H9 (cell line): ENCODE results near the gene FFAR1. TPM values are rescaled to one million over a fixed set of nuclear protein-coding genes. Genes with fewer than 3 reads are reported as not detected.

Source experiments
- DNase-seq: peaks from one replicate; pipeline ENCODE4 v3.0.0-alpha.2; 2017
- H2AFZ ChIP-seq: one replicate; pipeline ENCODE4 v1.6.1; 2013; ENCODE audit warnings: mild to moderate bottlenecking, low read length, control low read depth, moderate library complexity
- H2AK5ac ChIP-seq: 2 replicates; pipeline ENCODE4 v1.6.1; 2013; ENCODE audit warnings: low read length, control low read depth, mixed read lengths; ENCODE audit not compliant: insufficient read length
- H2BK120ac ChIP-seq: one replicate; pipeline ENCODE4 v1.6.1; 2013; ENCODE audit warnings: low read depth, mild to moderate bottlenecking, low read length, control low read depth, inconsistent platforms; ENCODE audit not compliant: poor library complexity, severe bottlenecking
- H2BK12ac ChIP-seq: 2 replicates; pipeline ENCODE4 v1.6.1; 2013; ENCODE audit warnings: low read length, control low read depth, mixed read lengths, low read depth; ENCODE audit not compliant: insufficient read length
- H2BK15ac ChIP-seq: 2 replicates; pipeline ENCODE4 v1.6.1; 2013; ENCODE audit warnings: low read depth, low read length, control low read depth
- H2BK20ac ChIP-seq: one replicate; pipeline ENCODE4 v1.6.1; 2013; ENCODE audit warnings: low read depth, mild to moderate bottlenecking, low read length, control low read depth, inconsistent platforms; ENCODE audit not compliant: poor library complexity, severe bottlenecking
- H2BK5ac ChIP-seq: 2 replicates; pipeline ENCODE4 v1.6.1; 2013; ENCODE audit warnings: low read length, control low read depth, mixed read lengths; ENCODE audit not compliant: insufficient read length
- H3K14ac ChIP-seq: 2 replicates; pipeline ENCODE4 v1.6.1; 2013; ENCODE audit warnings: low read length, control low read depth; ENCODE audit not compliant: insufficient read depth
- H3K18ac ChIP-seq: 2 replicates; pipeline ENCODE4 v1.6.1; 2013; ENCODE audit warnings: low read depth, mild to moderate bottlenecking, mixed read lengths, low read length, control low read depth; ENCODE audit not compliant: insufficient read length
- H3K23ac ChIP-seq: 2 replicates; pipeline ENCODE4 v1.6.1; 2013; ENCODE audit warnings: low read length, control low read depth, mixed read lengths, low read depth; ENCODE audit not compliant: insufficient read length
- H3K23me2 ChIP-seq: 2 replicates; pipeline ENCODE4 v1.6.1; 2013; ENCODE audit warnings: low read depth, mild to moderate bottlenecking, mixed read lengths, low read length, control low read depth; ENCODE audit not compliant: insufficient read length, poor library complexity, severe bottlenecking
- H3K27ac ChIP-seq: 2 replicates; pipeline ENCODE4 v1.5.1; 2013; ENCODE audit warnings: low read length, control low read depth, mixed read lengths, low read depth; ENCODE audit not compliant: insufficient read length
- H3K27me3 ChIP-seq: 2 replicates; pipeline ENCODE4 v1.6.1; 2013; ENCODE audit warnings: low read length, control low read depth, inconsistent platforms; ENCODE audit not compliant: insufficient read depth
- H3K4ac ChIP-seq: 2 replicates; pipeline ENCODE4 v1.6.1; 2013; ENCODE audit warnings: low read depth, mild to moderate bottlenecking, control low read depth, inconsistent platforms, low read length, moderate library complexity
- H3K4me1 ChIP-seq: 2 replicates; pipeline ENCODE4 v1.6.1; 2013; ENCODE audit warnings: low read length, control low read depth, inconsistent platforms; ENCODE audit not compliant: insufficient read depth
- H3K4me2 ChIP-seq: 2 replicates; pipeline ENCODE4 v1.6.1; 2013; ENCODE audit warnings: low read length, control low read depth, mixed read lengths; ENCODE audit not compliant: insufficient read length, insufficient read depth
- H3K56ac ChIP-seq: 2 replicates; pipeline ENCODE4 v1.6.1; 2013; ENCODE audit warnings: low read depth, mild to moderate bottlenecking, mixed read lengths, low read length, control low read depth; ENCODE audit not compliant: insufficient read length
- H3K79me1 ChIP-seq: 2 replicates; pipeline ENCODE4 v1.6.1; 2013; ENCODE audit warnings: low read depth, mild to moderate bottlenecking, moderate library complexity, low read length, control low read depth, inconsistent platforms; ENCODE audit not compliant: insufficient read depth, poor library complexity, severe bottlenecking
- H3K79me2 ChIP-seq: 2 replicates; pipeline ENCODE4 v1.6.1; 2013; ENCODE audit warnings: low read length, control low read depth, inconsistent platforms; ENCODE audit not compliant: insufficient read depth
- H3K9ac ChIP-seq: 2 replicates; pipeline ENCODE4 v1.6.1; 2013; ENCODE audit warnings: low read length, control low read depth, mixed read lengths; ENCODE audit not compliant: insufficient read length; ENCODE audit errors: extremely low read depth
- H3K9me3 ChIP-seq: one replicate; pipeline ENCODE4 v1.6.1; 2013; ENCODE audit warnings: low read depth, low read length, inconsistent platforms; ENCODE audit not compliant: control insufficient read depth
- H3T11ph ChIP-seq: one replicate; pipeline ENCODE4 v1.6.1; 2013; ENCODE audit warnings: mild to moderate bottlenecking, low read length, control low read depth, inconsistent platforms
- H4K20me1 ChIP-seq: one replicate; pipeline ENCODE4 v1.6.1; 2013; ENCODE audit not compliant: control insufficient read depth, insufficient read length, insufficient read depth
- H4K5ac ChIP-seq: 2 replicates; pipeline ENCODE4 v1.6.1; 2013; ENCODE audit warnings: low read depth, mild to moderate bottlenecking, mixed read lengths, low read length, control low read depth; ENCODE audit not compliant: insufficient read length
- H4K8ac ChIP-seq: replicated peaks from 2 replicates; pipeline ENCODE4 v1.6.1; 2013; ENCODE audit warnings: low read length, control low read depth, mixed read lengths, low read depth; ENCODE audit not compliant: insufficient read length
- H4K91ac ChIP-seq: 2 replicates; pipeline ENCODE4 v1.6.1; 2013; ENCODE audit warnings: low read depth, mild to moderate bottlenecking, moderate library complexity, mixed read lengths, low read length, control low read depth; ENCODE audit not compliant: insufficient read length
- H3K27ac Mint-ChIP-seq, 3 experiments: 2 replicates in 2 of 3; 3 replicates in 1 of 3; pipeline ENCODE4 v1.8.0; 2020 to 2021; ENCODE audit warnings: mixed read lengths in 3 of 3, mild to moderate bottlenecking in 1 of 3, moderate library complexity in 1 of 3
- H3K27me3 Mint-ChIP-seq: 2 replicates; pipeline ENCODE4 v1.8.0; 2021; ENCODE audit warnings: low read depth, mild to moderate bottlenecking, moderate library complexity, mixed read lengths
- H3K36me3 Mint-ChIP-seq, 3 experiments: 2 replicates in 2 of 3; 3 replicates in 1 of 3; pipeline ENCODE4 v1.8.0; 2020 to 2021; ENCODE audit warnings: low read depth in 3 of 3, mixed read lengths in 3 of 3; ENCODE audit not compliant: insufficient read depth in 1 of 3
- H3K4me1 Mint-ChIP-seq, 2 experiments: 2 replicates each; pipeline ENCODE4 v1.8.0; 2020; ENCODE audit warnings: mixed read lengths in 2 of 2
- H3K4me3 Mint-ChIP-seq, 2 experiments: 2 replicates in 1 of 2; 3 replicates in 1 of 2; pipeline ENCODE4 v1.8.0; 2020 to 2021; ENCODE audit warnings: mild to moderate bottlenecking in 2 of 2, mixed read lengths in 2 of 2, moderate library complexity in 1 of 2
- H3K9me3 Mint-ChIP-seq, 2 experiments: 2 replicates in 1 of 2; 3 replicates in 1 of 2; pipeline ENCODE4 v1.8.0; 2020; ENCODE audit warnings: mild to moderate bottlenecking in 2 of 2, mixed read lengths in 2 of 2, moderate library complexity in 1 of 2
- CTCF ChIP-seq: fragments of 200-600 bp; sonication (generic); conservative IDR thresholded peaks from 3 replicates; pipeline ENCODE4 v1.8.0; 2021; ENCODE audit warnings: antibody characterized with exemption, mild to moderate bottlenecking
- whole genome bisulfite sequencing: extraction: QIAGEN DNeasy Blood & Tissue Kit; methylation state at CpG from one replicate; pipeline ENCODE4 v1.1.7; 2013; ENCODE audit warnings: missing lambda C conversion rate, low lambda C conversion rate, mixed read lengths; ENCODE audit not compliant: insufficient read length; ENCODE audit errors: extremely low coverage; 5-methylcytosine and 5-hydroxymethylcytosine counted together
- total RNA-seq: library from RNA; stranded (reverse); gene quantifications from 2 replicates; pipeline ENCODE4 v1.2.1, GENCODE V29; 2021

Gene FFAR1
- total RNA-seq, 1 experiment from 2014 or later: not detected

GRCh38 chr19:35306473-35307246, 41.0 kb upstream of the FFAR1 start:
- no peaks in the 10 kb centered on the region for H3K27me3 ChIP-seq
- H3K4me1 ChIP-seq: no peaks in the 10 kb centered on the region; the same call in 1 of the 2 replicates
- Mint-ChIP-seq H3K27me3 (no peaks in the 10 kb centered on the region), H3K36me3 (peaks cover 0 to 2% (median 0%) of the 10 kb centered on the region in 3 experiments; a peak in 1 of 7 replicates), H3K4me3 (no peak overlapping the region), H3K4me1 (peaks cover 0 to 10% of the 10 kb centered on the region in 2 experiments; a peak in 2 of 4 replicates), H3K27ac (no peak overlapping the region; a peak in 1 of 7 replicates), H3K9me3 (no peaks in the 10 kb centered on the region)
- no peak overlapping the region for H3K56ac ChIP-seq
- no peak overlapping the region for H2AFZ ChIP-seq
- H4K91ac ChIP-seq: no peak overlapping the region
- WGBS: no CpG with 5 or more reads among the region's 20 CpGs
- H2BK15ac ChIP-seq: no peak overlapping the region
- no peak overlapping the region for H3K9ac ChIP-seq
- no peaks in the 10 kb centered on the region for H3K23me2 ChIP-seq
- H3K4me2 ChIP-seq: no peak overlapping the region
- no peak overlapping the region for H3K27ac ChIP-seq
- H2BK5ac ChIP-seq: no peak overlapping the region
- DNase-seq: peak; percentile 66
- H3K4ac ChIP-seq: no peak overlapping the region
- no peak overlapping the region for H2BK120ac ChIP-seq
- no peaks in the 10 kb centered on the region for H4K20me1 ChIP-seq
- H3K23ac ChIP-seq: no peak overlapping the region
- TF ChIP-seq CTCF: peak; percentile 69
- H4K5ac ChIP-seq: no peak overlapping the region
- no peak overlapping the region for H4K8ac ChIP-seq
- H3K14ac ChIP-seq: no peak overlapping the region
- H3K18ac ChIP-seq: no peak overlapping the region
- H2AK5ac ChIP-seq: no peak overlapping the region
- H3K79me2 ChIP-seq: no peaks in the 10 kb centered on the region
- H2BK12ac ChIP-seq: no peak overlapping the region
- no peak overlapping the region for H2BK20ac ChIP-seq
- H3T11ph ChIP-seq: no peak overlapping the region
- no peaks in the 10 kb centered on the region for H3K79me1 ChIP-seq
- H3K9me3 ChIP-seq: no peaks in the 10 kb centered on the region
